Cerebellar nuclear complex (tissue), 1 donor: ENCODE measurements around the gene KRT38.
"Not testable (repeated sequence)": the region's sequence is repeated elsewhere in the genome, so short reads cannot be mapped to it uniquely, and the experiment has no call there.

Source experiments
- DNase-seq, 2 experiments: peaks; one replicate each; lab custom pipeline; 2025; lab: John Stamatoyannopoulos, UW

Gene KRT38

DNA sequence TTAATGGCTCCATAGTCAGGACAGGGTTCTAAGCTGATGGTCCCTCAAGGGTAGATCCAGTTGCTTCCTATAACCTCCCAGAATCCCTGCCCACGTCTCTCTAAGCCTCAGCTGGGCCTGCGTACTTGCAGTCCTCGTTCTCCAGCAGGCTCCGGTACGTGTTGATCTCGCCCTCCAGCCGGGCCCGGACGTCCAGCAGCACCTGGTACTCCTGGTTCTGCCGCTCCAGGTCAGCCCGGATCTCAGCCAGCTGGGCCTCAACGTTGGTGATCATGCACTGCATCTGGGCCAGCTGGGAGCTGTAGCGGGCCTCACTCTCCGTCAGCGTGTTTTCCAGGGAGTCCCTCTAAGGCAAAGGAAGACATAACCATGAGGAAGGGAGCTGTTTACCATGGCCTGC, 21.9 kb upstream of the KRT38 start:
- no peak for DNase-seq

DNA sequence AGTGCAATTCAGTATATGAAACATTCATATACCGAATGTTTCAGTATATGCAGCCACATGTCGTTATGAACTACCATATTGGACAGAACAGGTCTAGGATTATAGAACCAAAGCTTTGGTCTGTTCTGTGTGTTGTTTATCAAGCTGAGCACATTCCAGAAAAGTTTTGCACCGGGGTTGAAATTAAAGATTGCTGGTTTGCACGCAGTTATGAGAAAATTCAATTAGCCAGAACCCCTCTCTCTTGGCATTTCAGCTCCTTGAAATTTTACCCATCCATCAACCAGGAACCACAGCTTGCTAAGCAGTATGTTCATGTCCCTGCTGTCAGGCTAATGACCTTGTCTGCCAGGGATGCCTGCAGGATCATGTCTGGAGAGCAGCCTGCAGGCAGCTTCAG, 16.9 kb upstream of the KRT38 start:
- DNase-seq, result no peak

DNA sequence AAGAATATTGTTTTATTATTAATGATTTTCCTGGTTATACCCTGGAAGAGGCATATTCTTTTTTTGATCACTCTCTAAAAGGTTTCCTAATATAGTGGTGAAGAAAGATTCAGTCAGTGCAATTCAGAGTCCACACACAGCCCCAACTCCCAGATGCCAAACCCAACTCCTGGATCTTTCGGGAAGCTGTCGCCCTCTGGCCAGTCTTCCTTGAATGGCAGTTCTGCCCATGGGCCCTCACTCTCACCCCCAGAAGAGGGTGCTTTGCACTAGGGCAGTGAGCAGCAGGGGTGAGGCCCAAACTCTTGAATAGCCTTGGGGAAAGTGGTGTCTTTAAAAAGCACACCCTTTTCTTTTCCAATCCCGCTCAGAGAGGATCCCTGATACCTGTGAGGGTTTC, 15.4 kb upstream of the KRT38 start:
- no peak for DNase-seq

DNA sequence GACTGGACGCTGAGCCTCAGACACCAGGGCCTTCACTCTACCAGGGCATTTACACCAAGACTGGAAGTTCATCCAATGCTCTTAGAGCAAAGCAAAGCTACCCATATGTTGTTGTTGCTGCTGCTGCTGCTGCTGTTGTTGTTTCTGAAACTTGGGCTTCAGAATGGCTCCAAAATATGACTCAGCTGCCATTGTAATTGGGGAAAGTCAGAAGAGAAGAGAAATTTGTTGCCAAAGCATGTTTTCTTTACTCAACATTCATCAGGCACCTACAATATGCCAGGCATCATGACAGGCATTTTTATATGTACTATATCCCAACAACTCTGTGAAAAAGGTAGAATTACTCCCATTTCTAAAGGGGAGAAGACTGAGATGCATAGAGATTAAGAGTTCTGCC, 14.5 kb upstream of the KRT38 start:
- DNase-seq, result no peak

DNA sequence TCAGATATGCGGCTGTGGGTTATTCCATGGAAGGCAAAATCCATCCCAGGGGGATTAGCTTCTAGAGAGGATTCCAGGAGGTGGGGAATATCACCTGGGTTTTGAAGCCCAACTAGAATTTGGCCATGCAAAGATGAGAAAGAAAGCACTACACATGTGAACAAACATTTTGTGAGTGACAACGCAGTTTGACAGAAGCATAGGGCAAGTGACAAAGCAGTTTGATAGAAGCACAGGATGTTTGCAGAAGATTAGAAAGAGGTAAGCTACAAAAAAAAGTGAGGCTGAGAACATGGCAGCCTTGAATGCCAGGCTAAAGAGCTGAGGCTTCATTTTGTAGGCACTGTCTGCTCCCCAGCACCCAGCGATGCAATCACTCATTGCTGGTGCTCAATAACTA, 12.3 kb upstream of the KRT38 start:
- no peak for DNase-seq

DNA sequence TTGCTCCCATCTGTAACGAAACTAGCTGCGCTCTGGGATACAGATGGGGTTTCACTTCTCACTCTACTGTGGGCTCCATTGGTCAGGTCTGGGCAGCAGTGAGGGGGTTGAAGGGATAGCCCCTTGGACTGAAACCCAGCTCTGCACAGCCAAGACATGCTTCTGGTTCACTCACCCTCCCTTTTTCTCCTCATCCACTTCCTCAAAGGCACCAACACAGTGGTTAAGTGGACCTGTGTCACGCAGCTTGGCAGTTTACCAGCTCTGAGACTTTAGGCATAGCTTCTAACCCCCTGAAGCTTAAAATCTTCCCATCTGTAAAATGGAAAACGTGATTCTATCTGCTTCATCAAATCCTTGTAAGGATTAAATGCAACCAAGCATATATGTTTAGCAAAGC, 11.5 kb upstream of the KRT38 start:
- DNase-seq, result no peak

DNA sequence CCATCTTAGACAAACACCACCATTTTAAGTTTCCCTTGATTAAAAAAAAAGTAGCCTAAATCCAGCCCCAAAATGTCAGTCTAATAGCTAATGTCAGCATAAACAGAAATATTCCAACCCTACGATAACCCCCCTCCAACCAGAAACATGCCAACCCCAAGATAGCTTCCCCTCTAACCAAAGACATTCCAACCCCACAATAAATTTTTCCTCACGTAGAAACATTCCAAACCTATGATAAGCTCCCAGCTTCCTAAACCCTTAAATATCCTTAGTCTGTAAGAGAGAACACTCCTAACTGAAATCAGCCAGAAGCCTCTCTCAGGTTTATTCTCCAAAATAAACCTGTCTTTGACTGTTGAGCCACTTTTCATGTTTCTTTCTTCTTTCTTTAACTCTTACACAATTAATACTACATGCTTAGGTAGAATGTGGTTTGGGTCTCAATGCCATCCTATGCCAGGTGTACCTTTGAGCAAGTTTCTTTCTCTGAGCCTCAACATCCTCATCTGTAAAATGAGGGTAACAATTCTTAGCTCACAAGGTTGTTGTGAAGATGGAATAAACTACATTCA, 10.5 kb upstream of the KRT38 start:
- DNase-seq, result no peak

DNA sequence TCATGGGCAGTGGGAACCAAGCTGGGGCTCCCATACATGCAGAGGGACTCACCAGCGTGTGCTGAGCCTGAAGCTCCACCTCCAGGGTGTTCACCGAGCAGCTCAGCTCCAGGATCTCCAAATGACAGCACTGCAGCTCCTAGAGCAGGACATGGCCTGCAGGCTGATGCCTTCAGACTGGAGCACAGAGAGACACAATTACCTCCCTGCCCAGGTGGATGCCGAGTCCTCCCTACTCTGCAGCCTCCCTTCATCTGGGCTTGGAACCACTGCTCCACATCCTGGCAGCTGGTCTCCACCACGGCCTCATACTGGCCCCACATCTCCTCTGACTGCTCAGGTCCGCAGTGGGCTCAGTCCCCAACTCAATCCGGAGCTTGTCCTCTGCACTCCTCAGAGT, 8.2 kb upstream of the KRT38 start:
- no peak for DNase-seq

DNA sequence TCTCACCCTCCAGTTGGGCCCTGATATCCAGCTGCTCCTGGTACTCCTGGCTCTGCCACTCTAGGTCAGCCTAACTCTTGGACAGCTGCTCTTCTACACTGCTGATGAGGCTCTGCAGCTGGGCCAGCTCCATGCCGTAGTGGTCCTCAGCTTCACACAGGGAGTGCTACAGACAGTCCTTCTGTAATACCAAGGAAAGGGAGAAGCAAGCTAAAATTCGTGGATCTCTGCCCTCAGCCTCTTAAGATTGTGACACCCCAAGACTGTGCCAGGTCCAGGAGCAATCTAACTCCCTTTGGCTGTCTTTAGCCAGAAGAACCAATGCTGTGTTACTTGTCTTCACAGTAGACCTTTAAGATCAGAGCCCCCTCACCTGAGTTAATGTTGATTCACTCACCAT, 7.7 kb upstream of the KRT38 start:
- DNase-seq, result no peak

DNA sequence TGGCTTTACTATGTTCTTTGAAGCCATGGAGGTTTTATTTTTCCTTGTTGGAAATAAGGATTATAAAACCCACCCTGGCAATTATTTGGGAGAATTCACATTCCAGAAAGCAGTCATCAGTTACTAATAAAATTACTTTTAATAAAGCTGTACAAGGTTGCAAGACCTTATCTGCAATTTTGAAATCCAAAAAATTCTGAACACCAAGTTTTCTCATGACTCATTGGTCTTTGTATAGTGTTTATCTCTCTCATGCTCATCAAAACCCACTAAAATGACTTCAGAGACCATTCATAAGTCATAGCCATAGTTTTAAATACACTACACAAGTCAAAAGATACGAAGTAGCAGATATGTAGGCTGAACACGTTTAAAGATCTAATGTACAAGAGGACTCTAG, 6.0 kb upstream of the KRT38 start:
- no peak for DNase-seq

DNA sequence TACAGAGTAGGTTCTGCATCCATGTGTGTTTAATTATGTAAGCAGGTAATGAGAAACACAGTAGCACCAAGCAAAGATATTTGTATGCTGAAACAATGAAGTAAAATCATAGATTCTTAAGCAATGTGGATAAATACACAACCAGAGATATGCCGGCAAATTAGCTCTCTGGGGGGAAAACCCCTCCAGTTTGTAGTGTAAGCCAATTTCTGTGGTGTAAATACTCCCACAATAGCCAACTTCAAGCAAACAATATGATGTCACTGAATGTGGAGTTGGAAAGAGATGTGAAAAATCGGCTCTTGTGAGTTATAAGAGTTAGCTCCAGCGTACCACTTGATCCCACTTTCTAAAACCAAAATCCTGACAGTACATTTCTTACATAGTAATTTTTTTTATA, 3.9 kb upstream of the KRT38 start:
- DNase-seq, result no peak

DNA sequence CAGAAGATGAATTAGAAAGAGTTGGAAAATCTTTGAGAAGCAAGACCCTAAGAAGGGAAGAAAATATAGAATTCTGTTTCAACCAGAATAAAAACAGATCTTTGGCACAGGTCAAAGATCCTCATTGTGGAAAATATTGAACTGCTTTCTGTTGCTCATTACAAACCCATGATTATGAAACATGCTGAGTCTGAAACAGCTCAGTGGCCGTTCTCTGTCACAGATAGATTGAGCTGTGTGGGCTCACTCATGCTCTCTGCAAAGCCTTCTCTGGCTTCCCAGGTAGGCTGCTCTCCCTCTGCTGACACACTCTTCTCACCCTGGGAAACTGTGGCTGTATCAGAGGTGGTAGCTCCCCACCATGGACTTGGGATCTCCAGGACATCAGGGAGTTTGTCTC, 3.4 kb upstream of the KRT38 start:
- DNase-seq, result no peak

DNA sequence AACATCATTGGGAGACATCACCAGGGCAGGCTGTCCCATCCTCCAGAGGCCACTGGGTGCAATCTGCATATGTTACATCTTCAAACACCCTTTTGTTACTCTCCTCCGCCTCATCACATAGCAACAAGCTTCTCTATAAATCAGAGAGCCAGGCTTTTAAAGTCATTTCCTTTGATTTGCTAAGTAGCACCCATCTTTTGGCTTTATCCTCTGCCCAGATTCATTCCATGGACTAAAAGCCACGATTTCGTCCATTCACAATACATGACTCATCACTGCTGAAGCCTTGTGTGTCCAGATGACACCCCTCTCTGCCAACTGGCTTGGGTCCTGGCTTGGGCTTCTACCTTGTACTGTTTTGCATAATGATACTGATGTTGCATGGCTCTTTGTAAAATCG, 2.0 kb upstream of the KRT38 start:
- no peak for DNase-seq

DNA sequence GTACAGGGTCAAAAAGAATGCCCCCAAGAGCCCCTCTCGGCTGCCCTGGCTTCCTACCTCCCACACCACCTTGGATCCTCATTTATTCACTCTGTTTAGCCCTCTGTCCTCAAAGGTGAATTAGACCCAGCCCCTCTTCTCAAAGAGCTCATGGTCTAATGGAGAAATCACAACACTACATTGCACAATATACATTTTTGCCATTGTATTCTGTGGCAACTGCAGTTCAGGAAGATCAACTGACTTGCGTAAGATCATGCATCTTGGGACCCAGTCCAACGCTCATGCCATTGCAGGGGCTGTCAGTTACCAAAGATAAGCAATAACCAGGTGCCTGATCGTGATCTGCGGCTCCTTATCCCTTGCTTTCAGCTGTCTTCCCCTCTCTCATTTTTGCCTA, 1.4 kb downstream of the KRT38 start:
- DNase-seq, result no peak

DNA sequence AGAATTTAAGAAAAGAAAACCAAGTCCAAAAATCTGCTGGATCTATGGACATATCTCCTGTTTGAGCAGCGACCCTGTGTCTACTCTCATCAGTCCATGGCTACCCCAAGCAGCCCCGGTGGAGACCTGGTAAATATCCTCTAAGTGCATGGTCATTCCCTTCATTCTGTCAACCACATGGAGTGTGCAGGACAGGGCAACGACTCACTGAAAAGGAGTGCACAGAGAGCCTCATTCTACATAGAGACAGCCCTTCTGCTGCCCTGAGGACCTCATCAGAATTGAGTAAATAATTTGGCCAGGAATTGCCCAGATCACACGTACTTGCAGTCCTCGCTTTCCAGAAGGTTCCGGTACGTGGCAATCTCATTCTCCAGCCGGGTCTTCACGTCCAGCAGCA, 3.0 kb downstream of the KRT38 start:
- DNase-seq, result no peak

DNA sequence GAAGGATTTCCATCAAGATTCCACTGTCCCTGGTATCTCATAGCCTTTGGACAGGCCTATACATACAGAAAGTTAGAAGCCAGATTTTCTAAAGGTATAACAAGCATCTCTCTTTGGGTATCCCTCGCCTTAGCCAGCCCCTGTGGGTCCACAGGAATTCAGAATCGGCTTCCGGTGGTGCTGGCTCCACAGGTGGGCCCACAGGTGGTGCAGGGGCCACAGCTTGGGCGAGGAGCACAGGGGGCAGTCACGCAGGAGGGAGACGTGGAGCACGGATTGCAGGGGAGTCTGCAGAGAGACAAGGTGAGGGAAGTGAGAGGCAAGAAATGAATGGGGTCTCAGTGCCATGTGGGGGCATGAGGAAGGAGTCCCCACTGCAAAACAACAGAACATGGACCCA, 3.5 kb downstream of the KRT38 start:
- DNase-seq, result no peak

DNA sequence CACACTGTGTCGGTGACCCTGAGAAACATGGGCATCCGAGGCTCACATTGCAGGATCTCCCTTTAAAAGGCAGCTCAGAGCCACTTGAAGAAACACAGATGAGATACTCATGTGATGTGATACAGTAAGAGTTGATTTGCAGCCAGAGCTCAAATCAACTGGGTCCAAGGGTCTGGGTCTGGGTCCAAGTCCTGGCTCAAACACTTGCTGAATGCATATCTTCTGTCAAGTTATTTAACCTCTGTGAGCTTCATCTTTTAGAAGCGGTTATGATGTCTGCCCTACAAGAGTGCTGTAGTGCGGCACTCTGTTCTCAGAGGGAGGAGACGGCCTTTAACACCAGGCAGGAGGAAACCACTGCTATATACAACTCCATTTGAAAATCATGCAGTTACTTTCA, 6.4 kb downstream of the KRT38 start:
- no peak for DNase-seq

DNA sequence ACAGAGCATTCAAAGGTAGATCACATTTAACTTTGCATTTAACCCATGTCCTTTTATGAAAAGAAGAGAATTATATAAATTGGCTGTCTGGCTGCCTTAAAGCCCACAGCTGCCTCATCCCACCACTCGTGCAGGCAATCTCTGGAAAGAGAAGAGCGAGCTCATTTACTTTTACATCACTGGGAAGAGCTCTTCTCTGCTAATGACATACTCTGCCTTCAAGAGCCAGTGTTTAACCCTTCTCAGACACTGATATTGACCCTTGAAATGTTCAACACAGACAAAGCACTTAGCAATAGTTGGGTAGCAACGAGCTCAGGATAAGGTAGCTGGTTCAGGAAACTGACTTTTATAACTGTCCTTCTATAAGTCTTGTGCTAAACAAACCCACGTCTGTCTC, 6.8 kb downstream of the KRT38 start:
- no peak for DNase-seq

DNA sequence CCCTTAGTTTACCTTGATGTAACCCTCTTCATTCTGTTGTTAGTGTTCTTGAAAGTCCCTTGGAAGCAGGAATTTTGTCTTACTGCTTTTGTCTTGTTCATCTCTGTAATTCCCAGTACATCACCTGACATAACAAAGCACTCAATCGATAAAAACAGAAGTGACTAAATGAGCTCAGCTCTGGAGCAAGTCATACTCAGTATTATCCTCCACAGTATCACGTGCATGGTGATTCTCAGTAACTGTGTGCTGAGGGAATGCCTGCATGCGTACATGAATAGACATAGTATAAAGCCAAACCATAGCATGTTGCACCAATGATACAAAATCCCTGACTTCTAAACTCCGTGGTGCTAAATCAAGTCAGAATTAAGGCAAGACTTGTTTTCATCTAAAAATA, 7.2 kb downstream of the KRT38 start:
- DNase-seq, result no peak

DNA sequence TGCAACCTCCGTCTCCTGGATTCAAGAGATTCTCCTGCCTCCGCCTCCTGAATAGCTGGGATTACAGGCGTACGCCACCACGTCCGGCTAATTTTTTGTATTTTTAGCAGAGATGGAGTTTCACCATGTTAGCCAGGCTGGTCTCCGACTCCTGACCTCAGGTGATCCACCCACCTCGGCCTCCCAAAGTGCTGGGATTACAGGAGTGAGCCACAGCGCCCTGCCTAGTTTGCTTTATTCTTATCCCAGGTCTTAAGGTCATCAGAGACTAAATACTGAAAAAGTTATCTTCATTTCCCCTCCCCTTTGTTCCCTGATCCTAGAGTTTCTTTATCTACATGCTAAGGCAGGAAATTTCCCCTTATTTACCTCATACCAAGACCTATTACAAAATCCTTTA, 10.4 kb downstream of the KRT38 start:
- not testable (repeated sequence) for DNase-seq

DNA sequence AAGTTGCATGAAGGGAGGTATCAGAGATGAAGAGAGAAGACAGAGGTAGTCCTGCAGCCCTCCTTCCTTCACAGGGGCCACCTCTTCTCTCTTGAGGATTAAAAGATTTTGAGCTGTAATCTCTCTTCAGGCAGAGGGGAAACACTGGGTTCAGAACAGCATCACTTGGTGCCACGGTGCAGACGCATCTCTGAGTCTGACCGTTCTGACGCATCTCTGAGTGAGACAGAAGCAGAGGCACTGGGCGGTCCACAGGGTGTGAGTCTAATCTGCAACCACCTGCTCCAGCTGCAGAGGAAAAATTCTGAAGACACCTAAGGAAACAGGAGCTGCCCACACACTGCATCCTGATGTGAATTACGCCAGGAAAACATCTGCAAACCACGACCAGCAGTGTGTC, 11.1 kb downstream of the KRT38 start:
- DNase-seq, result no peak

DNA sequence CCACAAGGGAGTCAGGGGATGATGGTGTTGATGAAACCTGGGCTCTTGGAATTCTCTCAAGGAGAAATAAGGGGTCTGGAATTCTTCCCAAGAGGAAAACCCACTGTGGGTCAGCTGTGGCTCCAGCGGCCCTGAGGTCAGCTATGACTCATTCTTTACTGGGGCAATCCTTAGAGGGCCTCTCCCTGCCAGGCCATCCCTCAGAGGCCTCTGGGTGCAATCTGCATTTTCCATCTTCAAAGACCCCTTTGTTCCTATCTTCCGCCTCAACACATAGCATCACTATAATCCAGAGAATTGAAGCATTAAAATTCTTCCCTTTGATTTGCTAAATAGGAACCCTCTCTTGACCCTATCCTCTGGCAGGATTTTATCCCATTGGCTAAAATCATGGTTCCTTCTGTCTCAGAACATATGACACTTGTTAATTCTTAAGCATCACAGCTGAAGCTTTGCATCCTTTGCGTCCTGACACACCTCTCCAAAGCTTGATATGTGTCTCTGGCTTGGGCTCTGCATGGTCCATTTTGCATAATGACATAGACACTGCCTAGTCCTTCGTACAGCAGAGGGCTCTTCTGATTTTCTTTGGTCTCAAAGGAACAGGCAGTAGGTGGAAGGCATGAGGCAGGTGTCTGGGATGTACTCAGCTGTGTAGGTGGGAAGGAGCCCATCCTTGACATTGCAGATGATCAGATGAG, 12.0 kb downstream of the KRT38 start:
- DNase-seq, result no peak

DNA sequence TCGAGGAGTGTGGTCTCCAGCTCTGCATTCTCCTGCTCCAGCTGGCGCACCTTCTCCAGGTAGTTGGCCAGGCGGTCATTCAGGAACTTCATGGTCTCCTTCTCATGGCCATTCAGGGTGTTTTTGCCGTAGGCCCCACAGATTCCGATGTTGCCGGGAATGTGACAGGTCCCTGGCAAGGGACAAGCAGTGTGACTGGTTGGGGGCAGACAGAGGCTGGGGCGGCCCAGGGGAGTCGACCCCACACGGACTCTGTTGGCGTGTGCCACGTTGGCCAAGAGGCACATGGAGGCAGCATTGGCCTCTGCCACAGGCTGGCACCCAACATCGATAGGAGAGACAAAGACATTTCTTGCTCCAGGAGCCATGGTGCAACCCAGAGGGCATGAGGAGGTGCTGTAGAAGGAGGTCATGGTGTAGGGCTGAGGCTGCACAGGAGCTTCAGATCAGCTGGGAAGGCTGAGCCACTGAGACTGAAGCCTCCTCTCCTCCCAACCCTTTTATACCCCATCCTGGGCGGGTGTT, 16.6 kb downstream of the KRT38 start, which contains the start of gene KRT37:
TSS of gene KRT37 (minus strand) at position 475 of the 525 bp plus-strand sequence. CDS start at position 413, 62 bp downstream.
- no peak for DNase-seq

DNA sequence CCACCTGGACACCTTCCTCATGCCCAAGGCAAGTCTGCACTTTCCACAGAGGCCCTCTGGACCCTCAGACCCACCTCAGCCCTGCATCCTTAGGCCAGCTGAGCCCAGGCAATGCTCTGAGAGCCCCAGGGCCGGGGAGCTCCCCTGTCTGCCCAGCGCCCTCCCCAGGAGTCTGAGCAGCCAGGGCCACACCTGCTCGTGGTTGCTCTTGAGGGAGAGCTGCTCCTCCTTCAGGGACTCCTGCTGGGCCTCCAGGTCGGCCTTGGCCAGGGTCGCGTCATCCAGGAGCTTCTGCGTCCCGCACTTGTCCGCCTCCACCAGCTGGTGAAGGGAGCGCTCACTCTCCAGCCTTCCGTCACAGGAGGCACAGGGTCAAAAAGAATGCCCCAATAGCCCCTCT, 18.2 kb downstream of the KRT38 start:
- DNase-seq, result not testable (repeated sequence)
